Ovary (tissue), 9 donors: ENCODE data around the gene NDUFA6. TPM values are rescaled to one million over a fixed set of nuclear protein-coding genes. Genes with fewer than 3 reads are reported as not detected.
A peak's percentile ranks its signal among the peaks of the same experiment; 100 is the strongest.

Source experiments
- DNase-seq, 5 donors: peaks; one replicate each; pipeline ENCODE4 v3.0.0-alpha.2; 2019 to 2020
- H3K27ac ChIP-seq, 2 donors: fragments of 200-600 bp; one replicate each; pipeline versions ENCODE4 v1.5.1 to v1.8.0; 2019 to 2022
- H3K27me3 ChIP-seq: fragments of 200-600 bp; one replicate; pipeline ENCODE4 v1.8.0; 2022
- H3K36me3 ChIP-seq: fragments of 200-600 bp; sonication (generic); one replicate; pipeline ENCODE4 v1.5.1; 2019
- H3K4me1 ChIP-seq: one replicate; pipeline ENCODE4 v1.8.1; 2013; ENCODE audit warnings: mild to moderate bottlenecking, moderate library complexity; ENCODE audit not compliant: insufficient read depth
- H3K4me3 ChIP-seq: fragments of 200-600 bp; sonication (generic); one replicate; pipeline ENCODE4 v1.5.1; 2017
- H3K9me3 ChIP-seq, 2 donors: fragments of 200-600 bp in 1 of 2; sonication (generic) in 1 of 2; one replicate each; pipeline versions ENCODE4 v1.5.1 to v1.8.1; 2013 to 2019; ENCODE audit warnings: mild to moderate bottlenecking in 1 of 2, moderate library complexity in 1 of 2
- EP300 ChIP-seq: sonication (generic); formaldehyde crosslinking; IDR thresholded peaks from one replicate; pipeline ENCODE4 v1.6.1; 2017; ENCODE audit warnings: antibody characterized with exemption
- POLR2A ChIP-seq: fragments of 450-650 bp; IDR thresholded peaks from one replicate; pipeline ENCODE4 v1.6.1; 2017; ENCODE audit warnings: antibody characterized with exemption, mild to moderate bottlenecking, moderate library complexity
- WGBS, 3 donors: extraction: QIAGEN DNeasy Blood & Tissue Kit in 1 of 3; methylation state at CpG; one replicate each; pipeline versions ENCODE4 v1.1.5 to v1.1.7; 2013 to 2017; 5-methylcytosine and 5-hydroxymethylcytosine counted together
- intact Hi-C, 4 donors: fragments of 100-400 bp; cut with DNase I; formaldehyde crosslinking; loops; one replicate each; pipeline versions ENCODE4 v1.11.0 to v1.15.1; 2022 to 2023
- polyA plus RNA-seq, 2 donors: library from polyadenylated mRNA; stranded (reverse); fragments of 200-250 nt in 1 of 2; fragments of 350-450 nt in 1 of 2; fragmentation: Illumina TruSeq in 1 of 2; extraction: RNeasy Lipid Tissue Mini Kit (QIAGEN cat#74804) in 1 of 2; gene quantifications; one replicate each; pipeline ENCODE4 v1.2.3, GENCODE V29; 2013 to 2014
- total RNA-seq, 7 donors: library from RNA; depleted of rRNA in 2 of 7; stranded (reverse); fragments of >200 nt in 2 of 7; fragmentation: NEBNext Ultra II Directional in 3 of 7; extraction: Animal tissue kit (Norgen Biotek cat#: 25700) in 3 of 7; gene quantifications; one replicate each; pipeline versions ENCODE4 v1.1.0 to v1.2.4, GENCODE V29; 2016 to 2023
- TF ChIP-seq, protein P1 (sequence below), 3 donors: fragments of 450-650 bp in 2 of 3; fragments of 200-600 bp in 1 of 3; IDR thresholded peaks; one replicate each; pipeline versions ENCODE4 v1.5.1 to v1.8.0; 2016 to 2022; ENCODE audit warnings: antibody characterized with exemption in 3 of 3, mild to moderate bottlenecking in 1 of 3
- donor health status: DM: no; HTN: no; CAD: no; lungs with moderate emphysema.
- donor health status: DM: no; HTN: no; CAD: no.
- donor health status: Bipolar disorder and iron deficiency.
- donor health status: DM: yes; HTN: yes; CAD: no.
- donor health status: DM: no; HTN: no; CAD: no.
- donor health status: DM: yes; HTN: yes; CAD: no.

The NDUFA6 gene
- total and polyA plus RNA-seq, 9 donors: 28.3 to 82.8 (median 47.6) TPM

DNA sequence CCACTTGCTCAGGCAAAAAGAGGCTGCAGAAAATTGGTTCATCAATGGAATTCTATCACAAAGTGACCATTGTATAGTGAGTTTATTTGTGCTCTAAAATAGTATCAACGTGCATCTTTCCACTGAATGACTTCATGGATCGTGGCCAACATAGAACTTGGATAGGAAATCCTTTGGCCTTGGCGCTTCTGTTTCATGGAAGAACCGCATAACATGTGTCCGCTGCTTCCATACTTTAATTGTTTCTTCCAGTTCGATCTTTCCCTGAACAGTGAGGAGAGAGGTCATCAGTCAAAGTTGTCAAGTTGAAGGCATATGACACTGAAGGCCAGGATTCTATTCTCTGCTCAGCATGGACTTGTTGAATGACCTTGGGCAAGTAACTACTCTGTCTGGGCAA, 4.5 kb downstream of the NDUFA6 start:
- Histone ChIP-seq H3K36me3 (no peaks in the 10 kb centered on the region), H3K9me3 (no peaks in the 10 kb centered on the region), H3K4me3 (no peak overlapping the region), H3K4me1 (peaks cover 5% of the 10 kb centered on the region), H3K27me3 (no peaks in the 10 kb centered on the region), H3K27ac (no peak overlapping the region)
- WGBS, 3 donors: 53 to 64% (median 57%) methylated on average over 6 of the region's 6 CpGs
- DNase-seq: no peak
- intact Hi-C loops: no loop called here
- no peak for TF ChIP-seq EP300
- no peak for TF ChIP-seq POLR2A
- TF ChIP-seq, protein P1, sequence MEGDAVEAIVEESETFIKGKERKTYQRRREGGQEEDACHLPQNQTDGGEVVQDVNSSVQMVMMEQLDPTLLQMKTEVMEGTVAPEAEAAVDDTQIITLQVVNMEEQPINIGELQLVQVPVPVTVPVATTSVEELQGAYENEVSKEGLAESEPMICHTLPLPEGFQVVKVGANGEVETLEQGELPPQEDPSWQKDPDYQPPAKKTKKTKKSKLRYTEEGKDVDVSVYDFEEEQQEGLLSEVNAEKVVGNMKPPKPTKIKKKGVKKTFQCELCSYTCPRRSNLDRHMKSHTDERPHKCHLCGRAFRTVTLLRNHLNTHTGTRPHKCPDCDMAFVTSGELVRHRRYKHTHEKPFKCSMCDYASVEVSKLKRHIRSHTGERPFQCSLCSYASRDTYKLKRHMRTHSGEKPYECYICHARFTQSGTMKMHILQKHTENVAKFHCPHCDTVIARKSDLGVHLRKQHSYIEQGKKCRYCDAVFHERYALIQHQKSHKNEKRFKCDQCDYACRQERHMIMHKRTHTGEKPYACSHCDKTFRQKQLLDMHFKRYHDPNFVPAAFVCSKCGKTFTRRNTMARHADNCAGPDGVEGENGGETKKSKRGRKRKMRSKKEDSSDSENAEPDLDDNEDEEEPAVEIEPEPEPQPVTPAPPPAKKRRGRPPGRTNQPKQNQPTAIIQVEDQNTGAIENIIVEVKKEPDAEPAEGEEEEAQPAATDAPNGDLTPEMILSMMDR (IDR thresholded peaks at IDR 0.05): no peak

DNA sequence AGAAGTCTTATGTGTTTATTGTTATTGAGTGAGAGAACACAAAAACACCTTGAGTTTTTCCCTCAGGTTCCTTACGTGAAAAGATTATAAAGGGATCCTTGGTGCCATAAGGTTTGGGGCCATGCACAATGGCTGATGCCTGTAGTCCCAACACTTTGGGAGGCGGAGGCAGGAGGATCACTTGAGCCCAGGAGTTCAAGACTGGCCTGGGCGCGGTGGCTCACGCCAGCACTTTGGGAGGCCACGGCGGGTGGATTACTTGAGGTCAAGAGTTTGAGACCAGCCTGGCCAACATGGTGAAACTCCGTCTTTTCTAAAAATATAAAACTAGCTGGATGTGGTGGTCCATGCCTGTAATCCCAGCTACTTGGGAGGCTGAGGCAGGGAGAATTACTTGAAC, 5.7 kb downstream of the NDUFA6 start:
- DNase-seq: no peak
- 91 to 94% (median 91%) methylated on average over 8 of the region's 8 CpGs for WGBS, 3 donors
- H3K27me3 ChIP-seq: no peaks in the 10 kb centered on the region
- H3K36me3 ChIP-seq: no peaks in the 10 kb centered on the region
- intact Hi-C loops: no loop called here
- no peak overlapping the region for H3K4me3 ChIP-seq
- peaks cover 5% of the 10 kb centered on the region for H3K4me1 ChIP-seq
- TF ChIP-seq POLR2A: no peak
- no peak for TF ChIP-seq EP300
- TF ChIP-seq, protein P1 (IDR thresholded peaks at IDR 0.05): no peak
- H3K27ac ChIP-seq: no peak overlapping the region
- H3K9me3 ChIP-seq: no peaks in the 10 kb centered on the region

DNA sequence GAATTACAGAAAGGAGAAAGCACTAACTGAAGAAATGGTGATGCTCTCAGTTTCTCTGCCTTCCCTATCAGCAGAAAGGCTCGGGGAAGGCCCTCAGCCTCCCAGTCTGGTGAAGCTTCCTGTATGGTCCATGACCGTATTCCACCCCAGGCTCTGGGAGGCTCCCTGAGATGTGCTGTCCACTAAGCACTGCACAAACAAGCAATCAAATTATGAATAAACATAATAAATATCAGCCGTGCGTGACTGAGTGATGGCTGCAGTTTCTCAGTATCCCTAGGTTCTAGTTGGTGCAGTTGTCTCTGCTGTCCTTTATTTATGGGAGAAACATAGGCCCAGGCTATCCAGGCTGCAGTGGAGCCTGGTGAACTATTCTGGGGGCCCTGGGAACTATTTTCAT, 7.5 kb downstream of the NDUFA6 start:
- intact Hi-C loops: no loop called here
- no peak for TF ChIP-seq EP300
- no peak for TF ChIP-seq POLR2A
- TF ChIP-seq, protein P1 (IDR thresholded peaks at IDR 0.05): no peak
- no peaks in the 10 kb centered on the region for H3K36me3 ChIP-seq

DNA sequence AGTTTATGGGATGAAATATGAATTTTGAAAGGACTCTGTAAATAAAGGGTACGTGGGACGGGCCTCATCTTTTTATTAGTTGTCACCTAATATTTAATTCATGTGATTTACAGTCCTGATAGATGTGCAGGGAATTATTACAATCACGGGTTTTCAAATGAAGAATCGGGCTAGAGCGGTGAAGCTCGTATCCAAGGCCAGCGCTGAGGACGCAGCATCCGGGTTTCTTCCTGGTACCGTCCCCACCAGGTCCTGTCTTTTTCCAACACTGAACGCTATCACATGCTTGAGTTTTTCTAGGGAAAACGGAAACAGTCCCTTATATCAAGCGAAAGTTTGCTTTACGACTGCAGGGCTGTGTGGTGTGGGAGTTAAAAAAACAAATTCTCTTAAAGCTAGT, 10.3 kb downstream of the NDUFA6 start:
- Histone ChIP-seq H3K27ac (peak overlapping the region; percentile 87 to 99), H3K27me3 (no peaks in the 10 kb centered on the region), H3K4me1 (peaks cover 3% of the 10 kb centered on the region), H3K36me3 (no peaks in the 10 kb centered on the region), H3K4me3 (peak overlapping the region; percentile 80), H3K9me3 (no peaks in the 10 kb centered on the region)
- peak in 3 of 5 donors; percentile 34 to 50 (median 48) for DNase-seq
- no peak for TF ChIP-seq POLR2A
- TF ChIP-seq, protein P1 (IDR thresholded peaks at IDR 0.05): no peak
- TF ChIP-seq EP300: no peak
- intact Hi-C loops: no loop called here
- WGBS, 3 donors: 1 to 2% (median 1%) methylated on average over 14 of the region's 14 CpGs

More for the DNA sequence above, 7.5 kb downstream of the NDUFA6 start:
- H3K27ac ChIP-seq: no peak overlapping the region
- peaks cover 3% of the 10 kb centered on the region for H3K4me1 ChIP-seq
- no peak overlapping the region for H3K4me3 ChIP-seq
- no peaks in the 10 kb centered on the region for H3K27me3 ChIP-seq
- H3K9me3 ChIP-seq: no peaks in the 10 kb centered on the region
- 87 to 91% (median 89%) methylated on average over 4 of the region's 4 CpGs for WGBS, 3 donors
- no peak for DNase-seq
